Measurements from ENCODE around the gene STAM.
A peak's percentile ranks its signal among the peaks of the same experiment; 100 is the strongest.
"Not testable (repeated sequence)": the region's sequence is repeated elsewhere in the genome, so short reads cannot be mapped to it uniquely, and the experiment has no call there.

STAM gene

GRCh38 chr10:17716161-17716560 lies 72.2 kb downstream of the STAM start:
- no peak for TF ChIP-seq CTCF (IDR thresholded peaks at IDR 0.05; ENCODE audit: low read length, missing control alignments)
- no peak for DNase-seq (ENCODE audit: low read depth)
- H3K4me3 ChIP-seq (replicated peaks; ENCODE audit: low read depth, low read length), result no peak overlapping the region

- not testable (repeated sequence) for DNase-seq (ENCODE audit: low read depth); H3K4me3 ChIP-seq (replicated peaks; ENCODE audit: low read depth, low read length)
Observed at GRCh38 chr10:17722317-17723014, 78.5 kb downstream of the STAM start.

- no peak for DNase-seq (ENCODE audit: low read depth)
- no peak overlapping the region for H3K4me3 ChIP-seq (replicated peaks; ENCODE audit: low read depth, low read length)
- no peak for TF ChIP-seq CTCF (IDR thresholded peaks at IDR 0.05; ENCODE audit: low read length, missing control alignments)
Observed at GRCh38 chr10:17725703-17726102, 81.8 kb downstream of the STAM start.

- H3K4me3 ChIP-seq (replicated peaks; ENCODE audit: low read depth, low read length), result no peak overlapping the region
- TF ChIP-seq CTCF (IDR thresholded peaks at IDR 0.05; ENCODE audit: low read length, missing control alignments), result no peak
- DNase-seq (ENCODE audit: low read depth), result no peak
Observed at GRCh38 chr10:17729630-17730029, 85.7 kb downstream of the STAM start.

GRCh38 chr10:17730667-17731066 lies 86.7 kb downstream of the STAM start:
- TF ChIP-seq CTCF (IDR thresholded peaks at IDR 0.05; ENCODE audit: low read length, missing control alignments), result no peak
- DNase-seq (ENCODE audit: low read depth), result peak; percentile 37
- no peak overlapping the region for H3K4me3 ChIP-seq (replicated peaks; ENCODE audit: low read depth, low read length)

GRCh38 chr10:17731331-17732020 lies 87.5 kb downstream of the STAM start:
- DNase-seq (ENCODE audit: low read depth), result no peak
- TF ChIP-seq CTCF (IDR thresholded peaks at IDR 0.05; ENCODE audit: low read length, missing control alignments), result no peak
- no peak overlapping the region for H3K4me3 ChIP-seq (replicated peaks; ENCODE audit: low read depth, low read length)

- TF ChIP-seq CTCF (IDR thresholded peaks at IDR 0.05; ENCODE audit: low read length, missing control alignments), result no peak
- no peak for DNase-seq (ENCODE audit: low read depth)
- H3K4me3 ChIP-seq (replicated peaks; ENCODE audit: low read depth, low read length), result no peak overlapping the region
Observed at GRCh38 chr10:17733620-17734019, 89.7 kb downstream of the STAM start.
